Astrocyte (in vitro differentiated cells and primary cell): Measurements from ENCODE around the gene PCNT.

ENCODE experiments used
- EZH2 ChIP-seq: IDR thresholded peaks from 2 replicates; pipeline ENCODE4 v1.6.1; 2012; ENCODE audit warnings: mild to moderate bottlenecking, low read length, inconsistent platforms; ENCODE audit not compliant: insufficient read depth
- TF ChIP-seq, protein P1 (sequence below): IDR thresholded peaks from 2 replicates; pipeline ENCODE4 v1.5.1; 2011; ENCODE audit warnings: low read depth, mild to moderate bottlenecking, inconsistent platforms, low read length, moderate library complexity; ENCODE audit not compliant: insufficient read depth

DNA sequence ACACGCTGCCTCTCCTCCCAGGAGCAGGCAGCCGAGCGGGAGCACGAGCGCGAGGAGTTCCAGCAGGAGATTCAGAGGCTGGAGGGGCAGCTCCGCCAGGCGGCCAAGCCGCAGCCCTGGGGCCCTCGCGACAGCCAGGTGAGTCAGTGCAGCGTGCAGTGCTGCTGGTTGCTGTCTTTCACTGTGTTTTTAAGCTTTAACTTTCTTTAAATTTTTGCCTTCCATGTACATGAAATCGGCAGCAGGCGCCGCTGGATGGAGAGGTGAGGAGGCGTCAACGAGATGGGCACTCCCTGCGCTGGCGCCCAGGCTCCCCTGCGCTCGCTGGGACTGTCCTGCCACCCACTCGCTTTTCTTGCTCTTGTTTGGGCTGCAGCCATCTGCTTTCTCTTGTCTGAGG, 74.0 kb downstream of the PCNT start:
- TF ChIP-seq, protein P1, sequence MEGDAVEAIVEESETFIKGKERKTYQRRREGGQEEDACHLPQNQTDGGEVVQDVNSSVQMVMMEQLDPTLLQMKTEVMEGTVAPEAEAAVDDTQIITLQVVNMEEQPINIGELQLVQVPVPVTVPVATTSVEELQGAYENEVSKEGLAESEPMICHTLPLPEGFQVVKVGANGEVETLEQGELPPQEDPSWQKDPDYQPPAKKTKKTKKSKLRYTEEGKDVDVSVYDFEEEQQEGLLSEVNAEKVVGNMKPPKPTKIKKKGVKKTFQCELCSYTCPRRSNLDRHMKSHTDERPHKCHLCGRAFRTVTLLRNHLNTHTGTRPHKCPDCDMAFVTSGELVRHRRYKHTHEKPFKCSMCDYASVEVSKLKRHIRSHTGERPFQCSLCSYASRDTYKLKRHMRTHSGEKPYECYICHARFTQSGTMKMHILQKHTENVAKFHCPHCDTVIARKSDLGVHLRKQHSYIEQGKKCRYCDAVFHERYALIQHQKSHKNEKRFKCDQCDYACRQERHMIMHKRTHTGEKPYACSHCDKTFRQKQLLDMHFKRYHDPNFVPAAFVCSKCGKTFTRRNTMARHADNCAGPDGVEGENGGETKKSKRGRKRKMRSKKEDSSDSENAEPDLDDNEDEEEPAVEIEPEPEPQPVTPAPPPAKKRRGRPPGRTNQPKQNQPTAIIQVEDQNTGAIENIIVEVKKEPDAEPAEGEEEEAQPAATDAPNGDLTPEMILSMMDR: no peak
- TF ChIP-seq EZH2: no peak
